Measurements from ENCODE around the gene CALD1.

Gene CALD1

GRCh38 chr7:134832367-134832766 is 52.9 kb downstream of the CALD1 start:
- Histone ChIP-seq H3K79me1 (replicated peaks; ENCODE audit: low read length, poor library complexity, severe bottlenecking) (peaks cover 7% of the 10 kb centered on the region), H3K14ac (ENCODE audit: low read length in 2 of 2) (no peak overlapping the region), H3K4me1 (ENCODE audit: control insufficient read depth, insufficient read depth, low read depth, low read length) (peaks cover 2% of the 10 kb centered on the region), H2BK12ac (ENCODE audit: low read length in 2 of 2) (no peak overlapping the region), H2BK120ac (ENCODE audit: low read depth, low read length) (no peak overlapping the region), H4K8ac (ENCODE audit: low read length) (no peak overlapping the region), H2AFZ (ENCODE audit: low read depth, low read length) (no peak overlapping the region), H3K9me3 (ENCODE audit: control insufficient read depth, low read length) (no peaks in the 10 kb centered on the region), H3K23ac (ENCODE audit: low read length in 2 of 2) (no peak overlapping the region), H3K27me3 (ENCODE audit: control insufficient read depth in 1 of 2, insufficient read depth in 1 of 2, low read length in 2 of 2) (no peaks in the 10 kb centered on the region), H4K91ac (ENCODE audit: low read length) (no peak overlapping the region), H2AK5ac (ENCODE audit: low read length, severe bottlenecking) (no peak overlapping the region), H3K4ac (ENCODE audit: low read depth in 1 of 2, low read length in 2 of 2) (no peak overlapping the region), H3K36me3 (ENCODE audit: control insufficient read depth in 1 of 2, insufficient read depth in 2 of 2, low read depth in 1 of 2, low read length in 2 of 2) (peaks cover 4 to 6% of the 10 kb centered on the region in 2 experiments), H3K4me2 (ENCODE audit: low read length, poor library complexity, severe bottlenecking) (no peak overlapping the region), H2BK5ac (ENCODE audit: low read depth, low read length, poor library complexity, severe bottlenecking) (no peak overlapping the region), H3K4me3 (ENCODE audit: insufficient read depth in 1 of 2, low read depth in 1 of 2, low read length in 2 of 2) (no peak overlapping the region), H3K27ac (ENCODE audit: low read length, poor library complexity, severe bottlenecking) (no peak overlapping the region), H2BK15ac (ENCODE audit: low read depth, poor library complexity, severe bottlenecking) (no peak overlapping the region), H3K9ac (ENCODE audit: low read length) (peak overlapping the region; percentile 30), H3K18ac (ENCODE audit: low read depth in 1 of 2, low read length in 2 of 2) (no peak overlapping the region)
- 100% methylated on average over 2 of the region's 3 CpGs for WGBS
- no peak for DNase-seq

- Histone ChIP-seq H2AFZ (ENCODE audit: low read depth, low read length) (no peak overlapping the region), H4K91ac (ENCODE audit: low read length) (peak overlapping the region; percentile 40), H2BK5ac (ENCODE audit: low read depth, low read length, poor library complexity, severe bottlenecking) (no peak overlapping the region), H2BK120ac (ENCODE audit: low read depth, low read length) (no peak overlapping the region), H3K79me1 (replicated peaks; ENCODE audit: low read length, poor library complexity, severe bottlenecking) (peaks cover 5% of the 10 kb centered on the region), H3K9ac (ENCODE audit: low read length) (no peak overlapping the region), H4K8ac (ENCODE audit: low read length) (no peak overlapping the region), H3K4me2 (ENCODE audit: low read length, poor library complexity, severe bottlenecking) (no peak overlapping the region), H3K27ac (ENCODE audit: low read length, poor library complexity, severe bottlenecking) (peak overlapping the region; percentile 41), H3K9me3 (ENCODE audit: control insufficient read depth, low read length) (no peaks in the 10 kb centered on the region), H2AK5ac (ENCODE audit: low read length, severe bottlenecking) (no peak overlapping the region), H3K27me3 (ENCODE audit: control insufficient read depth in 1 of 2, insufficient read depth in 1 of 2, low read length in 2 of 2) (no peaks in the 10 kb centered on the region), H3K4me1 (ENCODE audit: control insufficient read depth, insufficient read depth, low read depth, low read length) (peaks cover 2% of the 10 kb centered on the region), H2BK12ac (ENCODE audit: low read length in 2 of 2) (peak overlapping the region in 1 of 2 experiments; percentile 42), H3K18ac (ENCODE audit: low read depth in 1 of 2, low read length in 2 of 2) (peak overlapping the region; percentile 44 to 68), H3K4ac (ENCODE audit: low read depth in 1 of 2, low read length in 2 of 2) (peak overlapping the region in 1 of 2 experiments; percentile 19), H3K23ac (ENCODE audit: low read length in 2 of 2) (no peak overlapping the region), H3K4me3 (ENCODE audit: insufficient read depth in 1 of 2, low read depth in 1 of 2, low read length in 2 of 2) (no peak overlapping the region), H3K14ac (ENCODE audit: low read length in 2 of 2) (no peak overlapping the region), H3K36me3 (ENCODE audit: control insufficient read depth in 1 of 2, insufficient read depth in 2 of 2, low read depth in 1 of 2, low read length in 2 of 2) (peaks cover 4 to 6% of the 10 kb centered on the region in 2 experiments), H2BK15ac (ENCODE audit: low read depth, poor library complexity, severe bottlenecking) (no peak overlapping the region)
- peak; percentile 85 for DNase-seq
- WGBS = 35% methylated on average over 3 of the region's 3 CpGs
Observed at GRCh38 chr7:134834689-134835462, 55.4 kb downstream of the CALD1 start.

- Histone ChIP-seq H3K9me3 (ENCODE audit: control insufficient read depth, low read length) (no peaks in the 10 kb centered on the region), H3K4me1 (ENCODE audit: control insufficient read depth, insufficient read depth, low read depth, low read length) (peaks cover 2% of the 10 kb centered on the region), H3K9ac (ENCODE audit: low read length) (no peak overlapping the region), H2AFZ (ENCODE audit: low read depth, low read length) (no peak overlapping the region), H2BK120ac (ENCODE audit: low read depth, low read length) (no peak overlapping the region), H2BK12ac (ENCODE audit: low read length in 2 of 2) (no peak overlapping the region), H3K4me2 (ENCODE audit: low read length, poor library complexity, severe bottlenecking) (no peak overlapping the region), H3K4me3 (ENCODE audit: insufficient read depth in 1 of 2, low read depth in 1 of 2, low read length in 2 of 2) (no peak overlapping the region), H3K18ac (ENCODE audit: low read depth in 1 of 2, low read length in 2 of 2) (no peak overlapping the region), H3K27me3 (ENCODE audit: control insufficient read depth in 1 of 2, insufficient read depth in 1 of 2, low read length in 2 of 2) (no peaks in the 10 kb centered on the region), H3K23ac (ENCODE audit: low read length in 2 of 2) (no peak overlapping the region), H2AK5ac (ENCODE audit: low read length, severe bottlenecking) (no peak overlapping the region), H3K14ac (ENCODE audit: low read length in 2 of 2) (no peak overlapping the region), H3K36me3 (ENCODE audit: control insufficient read depth in 1 of 2, insufficient read depth in 2 of 2, low read depth in 1 of 2, low read length in 2 of 2) (peaks cover 4 to 6% of the 10 kb centered on the region in 2 experiments), H2BK15ac (ENCODE audit: low read depth, poor library complexity, severe bottlenecking) (no peak overlapping the region), H3K4ac (ENCODE audit: low read depth in 1 of 2, low read length in 2 of 2) (no peak overlapping the region), H4K8ac (ENCODE audit: low read length) (no peak overlapping the region), H3K79me1 (replicated peaks; ENCODE audit: low read length, poor library complexity, severe bottlenecking) (peaks cover 8% of the 10 kb centered on the region), H2BK5ac (ENCODE audit: low read depth, low read length, poor library complexity, severe bottlenecking) (no peak overlapping the region), H3K27ac (ENCODE audit: low read length, poor library complexity, severe bottlenecking) (no peak overlapping the region), H4K91ac (ENCODE audit: low read length) (no peak overlapping the region)
- WGBS = 82% methylated on average over 4 of the region's 4 CpGs
- DNase-seq = no peak
Observed at GRCh38 chr7:134835463-134835823, 56.0 kb downstream of the CALD1 start.

- whole genome bisulfite sequencing = 86% methylated on average over 5 of the region's 6 CpGs
- no peaks in the 10 kb centered on the region for H3K9me3 ChIP-seq (ENCODE audit: control insufficient read depth, low read length)
- H3K36me3 ChIP-seq (ENCODE audit: control insufficient read depth in 1 of 2, insufficient read depth in 2 of 2, low read depth in 1 of 2, low read length in 2 of 2) = peaks cover 4 to 6% of the 10 kb centered on the region in 2 experiments
- no peak overlapping the region for H3K18ac ChIP-seq (ENCODE audit: low read depth in 1 of 2, low read length in 2 of 2)
- H2BK120ac ChIP-seq (ENCODE audit: low read depth, low read length) = no peak overlapping the region
- peak overlapping the region; percentile 66 for H3K9ac ChIP-seq (ENCODE audit: low read length)
- no peak overlapping the region for H3K14ac ChIP-seq (ENCODE audit: low read length in 2 of 2)
- H3K23ac ChIP-seq (ENCODE audit: low read length in 2 of 2) = no peak overlapping the region
- H3K79me1 ChIP-seq (replicated peaks; ENCODE audit: low read length, poor library complexity, severe bottlenecking) = peaks cover 10% of the 10 kb centered on the region
- peaks cover 3% of the 10 kb centered on the region for H3K4me1 ChIP-seq (ENCODE audit: control insufficient read depth, insufficient read depth, low read depth, low read length)
- peak; percentile 94 for DNase-seq
- no peak overlapping the region for H3K4ac ChIP-seq (ENCODE audit: low read depth in 1 of 2, low read length in 2 of 2)
- H2AFZ ChIP-seq (ENCODE audit: low read depth, low read length) = no peak overlapping the region
- no peak overlapping the region for H2BK5ac ChIP-seq (ENCODE audit: low read depth, low read length, poor library complexity, severe bottlenecking)
- no peaks in the 10 kb centered on the region for H3K27me3 ChIP-seq (ENCODE audit: control insufficient read depth in 1 of 2, insufficient read depth in 1 of 2, low read length in 2 of 2)
- H2BK12ac ChIP-seq (ENCODE audit: low read length in 2 of 2) = no peak overlapping the region
- H3K4me3 ChIP-seq (ENCODE audit: insufficient read depth in 1 of 2, low read depth in 1 of 2, low read length in 2 of 2) = peak overlapping the region in 1 of 2 experiments; percentile 5
- H2AK5ac ChIP-seq (ENCODE audit: low read length, severe bottlenecking) = no peak overlapping the region
- H4K8ac ChIP-seq (ENCODE audit: low read length) = no peak overlapping the region
- H2BK15ac ChIP-seq (ENCODE audit: low read depth, poor library complexity, severe bottlenecking) = no peak overlapping the region
- no peak overlapping the region for H3K4me2 ChIP-seq (ENCODE audit: low read length, poor library complexity, severe bottlenecking)
- H4K91ac ChIP-seq (ENCODE audit: low read length) = no peak overlapping the region
- no peak overlapping the region for H3K27ac ChIP-seq (ENCODE audit: low read length, poor library complexity, severe bottlenecking)
Observed at GRCh38 chr7:134836447-134836846, 57.0 kb downstream of the CALD1 start.
